HG02938 (cell line): Measurements from ENCODE around the gene SLC14A1.
"Not testable (repeated sequence)": the region's sequence is repeated elsewhere in the genome, so short reads cannot be mapped to it uniquely, and the experiment has no call there.

Experiments
- ATAC-seq: cut with Tn5 transposase; IDR thresholded peaks from one replicate; pipeline ENCODE4 v1.9.1; 2021; ENCODE audit warnings: mild to moderate bottlenecking, moderate library complexity; ENCODE audit not compliant: unreplicated experiment

Gene SLC14A1

DNA sequence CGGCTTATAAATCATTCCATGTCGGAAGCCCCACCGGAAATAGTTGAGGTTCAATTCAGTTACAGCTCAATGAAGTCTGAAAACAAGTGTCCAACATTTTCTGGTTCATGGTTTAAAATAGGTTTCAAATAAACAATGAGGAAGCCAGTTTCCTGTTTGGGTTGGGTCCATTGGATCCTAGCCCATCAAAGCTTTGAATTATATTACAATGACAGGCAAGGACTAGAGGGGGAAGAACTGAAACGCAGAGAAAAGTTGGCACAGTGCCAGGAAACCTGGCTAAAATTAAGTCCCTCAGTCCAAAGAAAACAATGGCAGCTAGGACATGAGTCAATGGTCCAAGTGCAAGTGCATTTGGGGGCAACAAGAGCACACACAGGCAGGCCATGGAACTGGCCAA, 32.0 kb downstream of the SLC14A1 start:
- no peak for ATAC-seq

DNA sequence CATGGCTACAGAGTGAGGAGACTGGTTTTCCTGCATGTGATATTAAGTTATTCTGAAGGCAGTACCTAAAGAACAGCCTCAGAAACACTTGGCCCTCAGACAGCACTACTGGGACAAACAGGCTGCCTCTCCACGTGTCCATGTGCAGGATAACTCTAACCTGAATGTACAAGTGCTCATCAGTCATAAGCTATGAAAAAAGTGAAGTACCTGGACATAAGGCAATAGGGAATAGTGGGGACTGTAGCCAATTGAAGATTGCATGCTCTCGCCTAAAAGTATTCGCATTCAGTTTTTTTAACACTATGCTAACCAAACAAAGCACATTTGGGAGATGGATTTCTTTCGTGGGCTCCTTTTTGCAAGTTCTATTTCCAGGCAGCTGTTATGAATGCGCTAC, 33.0 kb downstream of the SLC14A1 start:
- no peak for ATAC-seq

DNA sequence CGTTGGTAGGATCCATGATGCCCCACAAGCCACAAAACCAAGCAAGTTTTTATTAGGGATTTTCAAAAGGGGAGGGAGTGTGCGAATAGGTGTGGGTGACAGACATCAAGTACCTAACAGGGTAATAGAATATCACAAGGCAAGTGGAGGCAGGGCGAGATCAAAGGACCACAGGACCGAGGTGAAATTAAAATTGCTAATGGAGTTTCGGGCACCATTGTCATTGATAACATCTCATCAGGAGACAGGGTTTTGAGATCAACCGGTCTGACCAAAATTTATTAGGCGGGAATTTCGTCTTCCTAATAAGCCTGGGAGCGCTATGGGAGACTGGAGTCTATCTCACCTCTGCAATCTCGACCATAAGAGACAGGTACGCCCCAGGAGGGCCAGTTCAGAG, 33.7 kb downstream of the SLC14A1 start:
- ATAC-seq, result not testable (repeated sequence)

DNA sequence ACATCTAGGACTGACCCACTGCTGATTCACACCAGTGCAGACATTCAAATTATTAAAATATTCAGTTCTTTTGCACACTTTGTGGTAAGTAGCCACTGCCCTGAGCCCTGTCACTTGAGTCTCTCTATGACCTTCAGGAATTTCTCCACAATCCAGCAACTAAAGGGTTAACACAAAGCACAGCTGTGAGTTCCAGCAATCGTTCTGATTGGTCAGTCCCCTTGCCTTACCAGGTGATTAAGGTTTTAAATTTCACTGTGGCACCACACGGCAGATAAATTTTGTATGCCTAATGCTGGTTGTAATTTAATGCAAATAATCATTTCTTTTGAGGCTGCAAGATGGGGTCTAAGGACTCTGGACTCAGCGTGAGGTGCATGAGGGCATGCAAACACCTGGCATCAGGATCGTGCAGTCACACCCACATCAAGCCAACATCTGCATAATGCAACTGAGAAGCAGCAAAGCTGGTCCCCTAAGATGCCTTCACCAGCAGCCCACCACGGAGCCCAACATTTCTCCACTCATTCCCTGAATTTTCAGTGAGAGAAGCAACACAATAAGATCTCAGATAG, 36.6 kb downstream of the SLC14A1 start:
- ATAC-seq, result no peak

DNA sequence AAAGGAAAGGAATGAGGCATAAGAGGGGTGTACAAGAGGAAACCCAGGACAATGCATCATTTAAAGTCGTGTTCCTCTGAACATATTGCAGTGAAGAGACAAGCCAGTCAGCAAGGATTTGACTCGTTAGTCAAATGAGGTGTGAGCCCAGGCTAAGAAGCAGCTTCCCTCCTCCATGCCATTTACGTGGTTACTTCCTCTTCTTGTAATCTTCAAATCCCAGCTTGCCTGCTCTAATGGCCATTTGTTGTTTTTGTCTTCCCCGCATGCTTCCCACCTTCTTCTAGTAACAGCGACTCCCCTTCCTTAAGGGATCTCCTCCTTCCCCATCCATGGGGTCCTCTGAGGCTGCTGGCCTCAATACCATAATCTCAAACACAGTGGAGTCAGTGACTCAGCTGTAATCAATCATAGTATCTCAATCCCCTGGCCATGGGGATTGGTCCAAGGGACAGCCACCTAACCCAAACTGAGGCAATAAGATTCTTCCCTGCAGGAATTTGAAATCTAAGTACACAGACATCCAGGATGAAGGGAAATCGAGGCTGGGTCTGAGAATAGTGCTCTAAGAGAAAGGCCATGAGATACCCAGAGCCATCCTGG, 37.6 kb downstream of the SLC14A1 start:
- ATAC-seq, result no peak

DNA sequence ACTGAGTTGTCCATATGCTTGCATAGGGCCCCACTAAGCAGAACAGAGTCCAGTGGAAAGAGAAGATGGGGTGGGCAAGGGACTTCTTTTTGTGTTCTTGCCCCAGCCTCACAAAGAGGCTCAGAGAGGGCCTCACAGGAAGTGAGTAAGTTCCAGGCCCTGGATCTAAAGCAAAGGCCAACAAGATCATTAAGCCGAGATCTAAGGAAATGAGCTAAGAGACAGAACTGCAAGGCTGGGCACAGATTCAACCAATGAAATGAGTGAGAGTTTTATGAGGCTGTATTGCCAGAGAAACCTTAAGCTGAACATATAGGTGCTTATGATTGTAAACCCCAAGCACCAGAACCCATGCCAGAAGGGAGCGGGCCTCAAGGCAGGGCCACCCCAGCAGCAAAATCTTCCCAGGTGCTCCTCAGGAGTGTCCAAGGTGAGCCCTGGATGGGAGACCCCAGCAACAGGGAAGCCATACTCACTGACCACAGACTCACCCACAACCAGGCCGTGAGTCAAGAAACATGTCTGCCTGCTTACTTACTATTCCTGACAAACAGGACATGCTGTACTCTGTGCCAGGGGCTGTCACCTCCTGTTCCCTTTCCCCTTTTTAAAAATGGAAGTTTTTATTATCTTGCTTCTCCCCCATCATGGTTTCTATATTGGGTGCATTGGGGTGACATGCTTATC, 40.2 kb downstream of the SLC14A1 start:
- no peak for ATAC-seq

DNA sequence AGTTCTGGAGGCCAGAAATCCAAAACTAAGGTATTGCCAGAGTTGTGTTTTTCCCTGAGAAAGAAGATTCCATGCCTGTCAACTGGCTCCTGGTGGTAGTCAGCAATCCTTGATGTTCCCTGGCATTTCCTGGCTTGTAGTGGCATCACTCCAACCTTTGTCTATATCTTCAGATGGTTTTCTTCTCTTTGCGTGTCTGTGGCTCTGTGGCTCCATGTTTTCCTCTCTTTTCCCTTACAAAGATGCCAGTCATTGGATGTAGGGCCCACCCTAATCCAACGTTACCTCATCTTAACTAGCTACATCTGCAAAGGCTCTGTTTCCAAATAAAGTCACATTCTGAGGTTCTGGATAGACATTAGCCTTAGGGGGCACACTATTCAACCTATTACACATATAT, 41.8 kb downstream of the SLC14A1 start:
- ATAC-seq, result no peak

DNA sequence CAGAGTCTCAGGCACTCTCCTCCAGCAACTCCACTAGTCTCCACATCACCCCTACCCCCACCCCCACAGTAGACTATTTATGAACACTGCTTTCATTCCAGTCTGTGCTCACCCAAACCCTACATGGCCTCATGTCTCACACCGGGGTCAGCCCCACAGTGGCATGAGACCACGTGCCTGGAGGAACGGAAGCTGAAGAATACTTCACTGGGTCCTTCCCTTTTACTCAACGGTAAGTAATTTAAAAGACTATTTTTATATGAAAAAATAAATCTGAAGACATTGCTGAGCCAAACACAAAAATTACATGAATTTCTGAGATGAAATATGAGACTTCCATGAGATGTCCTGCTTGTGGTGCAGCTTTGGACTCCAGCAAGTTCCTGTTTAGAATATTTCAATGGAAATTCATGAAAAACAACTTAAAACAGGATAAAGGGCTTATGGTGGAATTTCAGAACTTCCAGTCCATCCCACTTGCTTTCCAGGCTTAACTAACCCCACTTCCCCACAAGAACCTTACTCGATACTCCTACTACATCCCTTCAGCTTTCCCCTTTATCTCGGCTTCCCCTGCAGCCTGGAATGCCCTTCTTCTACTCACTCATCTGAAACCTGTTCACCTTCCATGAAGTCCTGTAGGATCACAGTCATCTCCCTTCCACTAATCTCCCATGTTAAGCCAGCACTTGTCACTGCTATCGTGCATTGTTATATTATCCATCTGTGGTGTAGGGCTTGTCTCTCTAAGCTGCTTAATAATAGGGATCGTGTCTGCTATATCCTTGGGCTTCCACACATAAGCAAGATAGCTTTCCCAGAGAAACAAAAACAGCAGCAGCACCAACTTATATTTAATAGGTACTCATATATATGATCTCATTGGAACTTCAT, 47.9 kb downstream of the SLC14A1 start:
- ATAC-seq, result no peak

DNA sequence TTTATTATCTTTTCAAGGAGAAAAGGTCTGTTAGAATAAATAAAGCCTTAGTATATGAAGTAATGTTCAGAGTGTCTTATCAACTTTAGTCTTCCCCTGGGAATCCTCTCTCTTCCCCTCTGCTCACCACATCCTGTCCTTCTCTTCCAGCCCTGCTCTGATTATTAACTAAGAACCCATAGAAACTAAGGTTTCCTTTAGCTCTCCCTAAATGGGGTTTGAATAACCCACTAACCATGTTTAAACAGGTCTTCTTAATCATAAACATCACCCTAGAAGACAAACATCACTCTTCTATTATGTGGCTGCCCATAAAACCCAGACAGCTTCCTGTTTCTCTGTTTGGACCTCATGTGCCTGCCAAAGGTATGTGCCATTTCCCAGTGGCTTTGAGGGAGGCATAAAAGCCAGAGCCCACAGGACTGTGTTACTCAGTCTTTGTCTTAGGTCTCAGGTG, 50.1 kb downstream of the SLC14A1 start:
- peak; percentile 50 for ATAC-seq

DNA sequence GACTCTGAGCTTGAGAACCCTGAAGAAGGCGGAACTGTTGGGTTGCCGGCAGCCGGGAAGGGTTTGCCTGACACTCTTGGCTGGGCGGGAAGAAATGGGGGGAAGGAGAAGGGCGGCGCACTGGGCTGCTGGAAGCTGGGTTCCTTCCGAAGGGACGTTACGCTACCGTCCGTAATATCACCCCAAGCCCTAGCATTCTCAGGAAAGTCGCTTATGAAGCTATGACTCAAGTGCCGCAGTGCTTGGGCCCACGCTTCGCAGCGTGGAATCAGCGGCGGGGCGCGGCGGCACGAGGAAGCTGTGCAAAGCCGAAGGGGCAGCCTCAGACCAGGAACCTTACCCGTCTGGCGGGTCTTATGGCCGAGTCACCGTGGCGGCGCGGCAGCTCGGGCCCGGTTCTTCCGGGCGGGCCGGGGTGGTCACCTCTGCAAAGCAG, 51.3 kb downstream of the SLC14A1 start:
- peak; percentile 46 for ATAC-seq

DNA sequence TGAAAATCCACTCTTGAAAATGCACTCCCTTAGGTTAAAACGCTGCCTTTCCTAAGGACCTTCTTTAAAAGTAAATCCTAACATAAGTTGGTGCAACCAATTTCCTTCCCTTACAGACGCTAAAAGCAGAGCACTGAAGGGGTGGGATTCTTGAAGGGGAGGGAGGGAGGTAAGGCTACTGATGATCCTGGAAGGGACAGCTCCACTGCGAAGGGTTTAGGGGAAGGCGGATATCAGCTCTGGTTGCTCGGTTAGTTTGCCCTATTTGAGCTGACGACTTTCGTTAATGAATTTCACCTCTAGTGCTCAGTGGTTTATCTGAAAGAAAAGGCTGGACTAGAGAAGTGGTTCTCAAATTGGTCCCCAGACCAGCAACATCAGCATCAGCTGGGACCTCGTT, 51.8 kb downstream of the SLC14A1 start:
- ATAC-seq, result no peak

DNA sequence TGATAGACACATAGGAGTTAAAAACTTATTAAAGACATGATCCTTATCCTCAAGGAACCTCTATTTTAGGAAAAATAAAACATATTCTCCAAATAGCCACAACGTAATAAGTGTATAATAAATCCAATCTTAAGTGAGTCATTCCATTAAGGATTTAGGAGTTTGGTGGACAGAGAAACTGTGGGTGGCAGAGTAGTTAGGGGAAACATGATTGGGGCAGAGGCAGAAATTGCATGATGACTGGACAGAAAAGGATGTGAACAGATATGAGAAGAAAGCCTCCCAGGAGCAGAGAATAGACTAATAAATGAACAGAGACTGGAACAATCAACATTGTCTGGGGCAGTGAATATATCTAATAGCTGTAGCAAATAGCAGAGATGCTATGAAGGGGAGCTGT, 53.4 kb downstream of the SLC14A1 start:
- ATAC-seq, result no peak

DNA sequence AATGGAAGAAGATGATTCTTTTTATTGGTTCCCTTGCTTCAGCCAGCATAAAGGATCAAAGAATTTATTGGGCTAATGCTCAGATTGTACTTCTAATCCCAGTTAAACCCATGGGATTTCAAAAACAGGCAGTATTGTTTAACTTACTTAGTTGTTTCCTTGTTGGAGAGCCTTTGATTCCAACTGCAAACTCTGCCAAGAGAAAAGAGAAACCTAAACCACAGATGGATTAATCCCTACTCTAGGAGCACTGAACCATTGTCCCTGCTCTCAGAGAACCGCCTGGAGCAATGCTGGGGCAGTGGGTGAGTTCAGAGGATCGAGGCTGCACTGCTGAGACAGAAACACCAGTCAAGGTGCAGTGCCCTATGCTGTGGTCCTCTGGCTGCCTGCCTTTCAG, 56.6 kb downstream of the SLC14A1 start:
- ATAC-seq, result no peak

DNA sequence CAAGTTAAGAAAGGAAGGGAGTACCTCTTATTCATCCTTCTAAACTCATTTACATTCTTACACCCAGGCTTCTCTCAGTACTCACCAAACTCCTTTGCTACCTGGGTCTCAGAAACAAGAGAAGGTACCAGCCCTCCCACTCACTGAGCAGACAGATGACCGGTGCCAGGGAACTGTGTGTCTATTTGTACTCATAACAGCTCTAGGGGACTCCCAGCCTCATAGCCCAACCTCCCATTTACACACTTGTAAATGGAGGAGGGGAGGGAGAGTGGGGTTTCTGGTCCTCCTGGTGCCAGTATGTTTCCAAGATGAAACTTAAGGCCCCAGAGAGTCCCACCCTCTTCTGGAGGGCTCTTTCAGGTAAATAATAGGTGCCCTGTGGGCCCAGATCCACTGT, 58.7 kb downstream of the SLC14A1 start:
- peak; percentile 52 for ATAC-seq

DNA sequence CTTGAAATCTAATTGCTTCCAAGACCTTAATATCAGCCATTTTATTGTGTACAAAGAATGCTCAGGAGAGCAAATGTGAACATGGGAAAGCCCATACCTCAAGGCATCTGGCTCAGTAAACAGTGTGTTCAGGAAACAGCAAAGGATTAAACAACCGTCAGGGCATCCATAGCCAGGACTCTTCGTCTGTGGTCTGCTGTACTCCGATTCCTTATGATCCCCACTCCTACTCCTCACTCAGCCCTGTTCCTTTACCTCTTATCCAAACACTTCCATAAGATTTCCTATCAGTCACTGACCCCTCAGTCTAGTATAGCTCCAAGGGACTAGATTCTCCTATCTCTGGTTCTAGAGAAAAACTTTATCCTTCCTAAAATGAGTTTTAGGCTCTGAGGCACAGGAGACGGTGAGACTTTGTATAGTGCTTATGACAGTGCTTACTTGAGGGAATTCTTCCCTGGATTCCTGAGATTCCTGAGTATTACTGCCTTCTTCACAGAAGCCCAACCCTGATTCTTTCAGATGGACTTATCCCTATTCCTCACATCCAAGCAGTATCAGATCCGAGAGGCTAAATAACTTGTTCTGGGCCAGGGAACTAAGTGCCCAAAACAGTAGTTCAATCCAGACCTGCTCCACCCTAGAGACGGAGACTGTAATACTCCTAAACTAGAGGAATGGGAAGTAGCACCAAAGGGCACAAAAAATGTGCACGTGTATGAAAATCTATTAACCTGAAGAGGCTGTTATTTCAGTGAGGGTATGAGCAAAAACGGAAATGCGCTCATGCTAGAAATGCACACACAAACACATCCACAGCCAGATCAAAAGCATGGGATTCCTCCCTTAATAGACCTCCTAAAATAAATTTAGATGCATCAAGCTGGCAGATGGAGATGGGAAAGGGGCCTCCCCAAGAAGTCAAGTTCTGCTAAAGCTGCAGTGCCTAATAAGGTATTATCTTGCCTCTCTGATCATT, 59.4 kb downstream of the SLC14A1 start:
- ATAC-seq, result no peak

DNA sequence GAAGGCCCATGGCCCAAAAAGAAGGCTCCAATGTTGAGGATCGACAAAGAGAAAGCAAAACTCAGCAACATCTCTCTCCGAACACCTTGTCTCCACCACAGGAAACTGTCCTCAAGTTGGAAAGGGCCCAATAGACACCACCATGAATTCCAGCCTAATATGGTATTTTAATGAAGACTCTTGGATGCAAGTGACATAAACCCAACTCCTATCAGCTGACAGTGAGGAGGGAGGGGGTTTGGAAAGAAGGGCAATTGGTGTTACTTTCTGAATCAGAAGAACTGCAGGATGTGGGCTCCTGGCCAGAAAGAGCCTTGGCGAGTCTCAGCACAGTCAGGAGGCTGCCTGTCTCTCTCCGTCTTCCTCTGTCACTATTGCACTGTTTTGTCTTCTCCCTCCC, 61.2 kb downstream of the SLC14A1 start:
- no peak for ATAC-seq

DNA sequence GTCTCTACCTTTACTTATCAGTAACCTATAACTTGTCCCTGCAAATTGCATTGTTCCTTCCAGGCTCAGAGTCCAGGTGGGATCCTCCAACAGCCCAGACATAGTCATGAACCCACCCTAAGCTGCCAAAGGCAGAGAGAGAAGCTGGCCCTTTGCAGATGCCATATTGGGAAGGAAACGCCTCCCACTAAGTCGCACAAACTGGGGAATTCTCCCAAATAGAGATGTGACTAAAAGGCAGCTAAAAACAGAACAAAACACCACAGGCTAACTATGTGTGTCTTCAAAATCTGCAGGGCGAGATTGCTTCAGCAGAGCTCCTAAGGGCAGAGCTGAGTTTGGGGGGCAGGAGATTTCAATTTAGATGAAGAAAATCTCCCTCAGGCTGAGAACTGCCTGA, 63.0 kb downstream of the SLC14A1 start:
- no peak for ATAC-seq

DNA sequence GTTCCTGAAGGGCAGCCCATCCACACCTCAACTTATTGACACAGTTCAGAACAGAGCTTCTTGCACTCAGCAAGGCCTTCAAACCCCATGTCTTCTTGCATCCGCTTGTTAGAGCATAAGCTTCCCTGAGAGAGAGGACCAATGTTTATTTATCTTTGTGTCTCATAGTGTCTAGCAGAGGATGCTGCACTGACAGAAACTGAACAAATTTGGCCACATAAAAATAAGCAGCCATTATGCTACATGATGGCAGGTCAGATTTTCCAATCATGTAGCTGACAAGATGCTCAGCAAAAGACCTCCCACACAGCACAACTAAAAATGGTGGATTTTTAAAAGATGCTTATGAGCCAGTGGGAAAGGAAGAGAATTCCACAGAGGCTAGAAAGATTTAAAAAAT, 63.4 kb downstream of the SLC14A1 start:
- no peak for ATAC-seq

DNA sequence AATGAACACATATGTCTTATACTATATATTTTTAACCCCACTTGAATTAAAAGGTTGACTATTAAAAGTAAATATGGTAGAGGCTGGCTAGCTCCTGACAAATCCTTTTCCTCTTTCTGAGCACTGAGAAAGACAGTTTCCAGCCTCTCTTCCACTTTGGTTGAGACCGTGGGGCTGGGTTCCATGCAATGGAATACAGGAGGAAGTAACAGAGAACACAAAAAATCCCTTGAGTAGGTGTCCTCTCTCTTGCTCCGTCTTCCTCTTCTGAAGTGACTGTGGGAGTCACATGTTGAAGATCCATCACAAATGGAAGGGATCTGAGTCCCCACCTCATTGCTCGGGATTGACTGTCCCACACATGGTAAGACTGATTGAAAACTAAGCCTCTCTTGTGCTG, 64.9 kb downstream of the SLC14A1 start:
- ATAC-seq, result no peak

DNA sequence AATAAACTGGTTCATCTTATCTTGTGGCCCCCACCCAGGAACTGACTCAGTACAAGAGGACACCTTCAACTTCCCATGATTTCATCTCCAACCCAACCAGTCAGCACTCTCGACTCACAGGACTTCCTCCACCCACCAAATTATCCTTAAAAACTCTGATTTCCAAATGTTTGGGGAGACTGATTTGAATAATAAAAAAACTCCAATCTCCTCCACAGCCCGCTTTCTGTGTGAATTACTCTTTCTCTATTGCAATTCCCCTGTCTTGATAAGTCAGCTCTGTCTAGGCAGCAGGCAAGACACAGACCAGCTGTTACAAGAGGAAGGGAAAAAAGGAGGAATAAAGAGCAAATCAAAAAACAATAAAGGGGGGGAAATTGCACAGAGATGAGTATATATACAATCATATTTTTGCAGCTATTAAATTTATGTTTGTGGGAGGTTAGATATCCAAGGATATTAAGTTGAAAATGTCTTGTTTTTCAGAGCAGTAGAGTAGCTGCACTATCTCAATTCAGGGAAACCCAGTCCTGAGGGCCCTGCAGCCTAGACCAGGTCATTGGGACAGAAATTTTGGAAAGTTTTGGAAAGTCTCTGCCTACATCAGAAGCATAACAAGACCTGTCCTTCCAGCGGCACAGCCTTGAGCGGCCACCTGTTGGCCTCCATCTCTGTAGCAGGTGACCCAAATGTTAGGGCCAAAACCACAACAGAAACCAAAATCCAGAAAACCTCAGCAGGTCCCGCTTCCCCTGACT, 68.7 kb downstream of the SLC14A1 start:
- ATAC-seq, result no peak
